Inferior parietal cortex (tissue), 1 donor: ENCODE data around the gene TRPM3.
A peak's percentile ranks its signal among the peaks of the same experiment; 100 is the strongest.

ENCODE experiments used
- DNase-seq: peaks from one replicate; pipeline ENCODE4 v3.0.0-alpha.2; 2016; ENCODE audit errors: extremely low spot score

The TRPM3 gene

GRCh38 chr9:70610287-70610644 lies 511.2 kb downstream of the TRPM3 start:
- no peak for DNase-seq

DNA sequence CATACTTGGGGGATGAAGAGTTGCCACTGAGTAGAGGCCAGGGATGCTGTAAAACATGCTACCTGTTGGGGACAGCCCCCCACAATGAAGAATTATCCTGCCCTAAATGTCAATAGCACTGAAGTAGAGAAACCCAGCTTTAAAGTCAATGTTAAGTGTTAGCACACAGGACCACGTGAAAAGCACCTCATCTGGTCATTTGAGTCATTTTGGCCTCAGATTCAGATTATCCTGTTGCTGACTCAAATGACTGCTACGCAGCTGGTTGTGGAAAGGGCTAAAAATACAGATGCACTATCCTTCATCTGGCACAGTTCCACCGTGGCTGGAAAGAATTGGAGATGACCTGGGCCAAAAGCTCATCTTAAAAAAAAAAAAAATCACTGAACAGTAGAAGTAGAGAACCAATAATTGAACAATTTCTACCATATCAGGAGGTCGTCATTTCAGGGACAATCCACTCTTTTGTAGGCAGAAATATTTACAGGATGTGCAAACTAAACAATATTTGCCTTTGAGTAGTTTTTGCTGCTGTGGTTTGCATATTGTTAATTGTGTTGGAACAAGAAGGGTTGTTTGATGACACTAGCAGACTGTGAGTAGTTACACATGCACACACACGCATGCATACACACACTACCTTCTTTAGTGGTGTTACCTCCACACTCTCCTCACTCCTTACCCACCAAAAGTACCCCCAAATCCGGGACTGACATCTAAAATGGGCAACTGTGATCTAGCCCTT lies 511.7 kb downstream of the TRPM3 start:
- no peak for DNase-seq

GRCh38 chr9:70609011-70609410 lies 512.4 kb downstream of the TRPM3 start:
- DNase-seq = no peak

DNA sequence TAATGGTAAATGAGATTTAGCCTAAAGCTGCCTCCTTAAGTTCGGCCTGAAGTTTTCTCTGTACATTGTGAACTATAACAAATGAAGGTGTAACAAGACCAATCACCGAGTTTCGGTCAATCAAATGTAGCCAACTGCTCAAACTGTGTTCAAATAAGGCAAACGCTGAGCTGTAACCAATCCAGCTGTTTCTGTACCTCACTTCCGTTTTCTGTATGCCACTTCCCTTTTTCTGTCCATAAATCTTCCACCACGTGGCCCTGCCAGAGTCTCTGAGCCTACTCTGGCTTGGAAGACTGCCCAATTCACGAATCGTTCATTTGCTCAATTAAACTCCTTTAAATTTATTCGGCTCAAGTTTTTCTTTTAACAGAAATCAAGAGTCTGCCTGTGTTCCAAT lies 513.5 kb downstream of the TRPM3 start:
- no peak for DNase-seq

DNA sequence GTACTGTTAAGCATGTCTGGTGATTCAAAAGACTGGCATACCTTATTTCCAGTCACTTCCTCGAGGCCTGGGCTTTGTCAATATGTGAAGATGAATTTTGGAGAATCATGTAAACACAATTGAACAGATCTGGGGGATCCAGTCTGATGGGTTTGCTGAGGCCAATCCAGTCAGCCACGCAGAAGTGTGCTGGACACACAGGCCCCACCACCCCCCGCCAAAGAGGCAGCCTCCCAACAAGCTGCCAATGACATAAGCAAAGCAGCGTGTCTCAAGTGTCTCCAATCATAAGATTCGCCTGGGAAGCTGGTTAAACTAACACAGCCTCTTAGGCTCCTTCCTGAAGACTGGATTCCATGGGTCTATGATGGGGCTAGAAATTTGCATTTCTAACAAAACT lies 514.1 kb downstream of the TRPM3 start:
- no peak for DNase-seq

DNA sequence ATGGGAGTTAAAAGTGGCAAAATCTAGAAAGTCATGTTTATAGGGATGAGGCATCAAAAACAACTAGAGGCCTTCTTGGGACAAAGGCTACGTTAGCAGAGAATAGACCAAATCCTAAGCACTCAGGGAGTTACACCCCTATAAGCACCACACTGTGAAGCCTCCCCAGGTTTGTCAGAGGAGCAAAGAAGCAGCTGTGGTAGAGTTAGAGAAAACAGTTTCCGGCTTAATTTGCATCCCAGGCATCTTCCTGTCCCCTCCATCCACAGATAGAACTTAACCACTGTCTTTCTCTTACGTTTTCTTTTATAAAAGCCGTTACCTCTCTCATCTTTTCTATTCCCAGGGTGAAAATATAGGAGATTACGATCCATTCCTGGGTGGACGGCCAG lies 518.4 kb downstream of the TRPM3 start:
- DNase-seq = no peak

DNA sequence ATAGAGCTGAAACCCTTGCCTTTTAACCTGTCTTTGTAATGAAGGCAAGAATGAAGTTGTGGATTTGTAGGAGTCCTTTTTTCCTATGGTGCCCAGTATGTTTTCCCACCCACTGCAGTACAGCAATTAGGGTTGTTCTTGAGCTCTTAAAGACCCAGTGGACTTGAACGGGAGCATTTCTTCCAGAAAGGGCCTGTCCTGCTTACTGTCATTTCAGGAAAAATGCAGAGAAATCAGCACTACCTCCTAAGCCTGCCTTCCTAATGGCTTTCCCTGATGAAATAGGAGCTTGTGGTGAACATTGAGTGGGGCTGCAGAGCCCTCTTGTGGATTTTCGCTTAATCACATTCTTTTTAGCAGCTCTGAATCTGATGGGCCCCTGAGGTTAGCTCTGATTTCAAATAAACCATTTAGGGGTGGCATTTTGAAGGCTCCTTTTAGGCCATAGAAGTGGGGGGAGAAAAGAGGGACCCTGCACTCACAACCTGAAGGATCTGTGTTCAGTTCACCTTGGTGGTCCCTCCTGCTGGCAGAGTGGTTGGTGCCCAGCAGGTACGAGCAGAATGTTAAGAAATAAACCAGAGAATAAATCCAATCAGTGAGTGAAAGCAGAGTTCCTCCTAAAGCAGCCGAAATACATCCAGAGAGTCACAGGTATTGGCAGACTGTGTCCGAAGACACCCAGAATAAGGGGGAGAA lies 519.0 kb downstream of the TRPM3 start:
- DNase-seq = peak; percentile 92

DNA sequence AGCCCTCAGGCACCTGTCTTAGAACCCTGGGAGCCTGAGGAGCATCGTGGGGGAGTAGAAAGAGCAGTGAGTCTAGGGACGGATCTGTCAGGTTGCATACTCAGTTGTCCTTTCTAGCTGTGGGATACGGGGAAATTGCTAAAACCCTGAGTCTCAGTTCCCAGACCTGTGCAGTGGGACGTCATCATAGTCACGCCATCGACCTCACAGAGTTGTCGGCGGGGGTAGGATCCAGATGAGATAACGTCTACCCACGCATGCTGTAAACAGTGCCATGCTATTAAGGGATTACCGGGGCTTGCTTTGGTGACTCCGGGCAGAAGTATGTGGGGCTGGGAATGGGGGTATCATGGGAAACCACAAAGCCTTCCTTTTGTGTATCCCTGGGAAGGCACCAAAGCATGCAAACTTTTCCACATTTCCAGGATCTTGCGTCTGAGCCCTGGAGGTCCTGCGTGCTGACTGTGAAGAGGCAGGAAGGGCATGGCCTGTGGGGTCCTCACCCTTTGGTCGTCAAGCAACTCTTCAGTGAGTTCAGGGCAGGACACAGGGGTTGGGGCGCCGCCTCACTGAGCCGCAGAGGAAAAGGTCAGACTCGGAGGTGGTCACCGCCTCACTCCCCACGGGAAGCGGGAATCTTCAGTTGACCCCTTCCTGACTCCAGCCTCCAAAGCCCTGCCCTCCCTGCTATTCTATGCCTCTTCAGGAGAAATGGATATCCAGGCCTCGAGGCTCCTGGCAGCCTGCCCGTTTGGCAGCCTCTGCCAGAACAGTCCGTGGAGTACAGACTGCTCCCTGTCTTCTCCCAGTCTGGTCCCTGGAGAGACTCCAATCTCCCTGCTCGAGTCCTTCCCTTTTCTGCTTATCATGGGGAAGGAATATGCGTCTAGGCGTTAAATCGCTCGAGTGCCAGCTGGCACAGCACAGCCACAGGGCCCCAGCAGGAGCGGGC lies 520.1 kb downstream of the TRPM3 start:
- peak; percentile 85 for DNase-seq

- DNase-seq = no peak
Observed at GRCh38 chr9:70600506-70600905, 520.9 kb downstream of the TRPM3 start.

- DNase-seq = no peak
Observed at GRCh38 chr9:70597886-70598285, 523.5 kb downstream of the TRPM3 start.

DNA sequence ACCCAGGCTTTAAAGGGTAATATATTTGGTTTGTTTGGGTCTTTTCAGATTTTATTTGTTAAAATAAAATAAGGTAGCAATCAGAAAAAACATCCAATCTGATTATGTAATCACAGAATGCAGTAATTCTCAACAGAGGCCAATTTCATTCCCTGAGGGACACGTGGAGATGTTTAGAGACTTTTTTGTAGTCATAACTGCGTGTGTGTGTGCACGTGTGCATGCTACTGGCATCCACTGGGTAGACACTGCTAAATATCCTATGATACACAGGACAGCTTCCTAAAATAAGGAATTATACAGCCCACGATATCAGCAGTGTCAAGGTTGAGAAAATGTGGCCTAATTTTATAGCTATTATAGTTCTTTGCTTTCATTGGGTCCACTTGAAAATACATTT lies 526.2 kb downstream of the TRPM3 start:
- no peak for DNase-seq

GRCh38 chr9:70594386-70594944 lies 527.0 kb downstream of the TRPM3 start:
- DNase-seq = no peak

DNA sequence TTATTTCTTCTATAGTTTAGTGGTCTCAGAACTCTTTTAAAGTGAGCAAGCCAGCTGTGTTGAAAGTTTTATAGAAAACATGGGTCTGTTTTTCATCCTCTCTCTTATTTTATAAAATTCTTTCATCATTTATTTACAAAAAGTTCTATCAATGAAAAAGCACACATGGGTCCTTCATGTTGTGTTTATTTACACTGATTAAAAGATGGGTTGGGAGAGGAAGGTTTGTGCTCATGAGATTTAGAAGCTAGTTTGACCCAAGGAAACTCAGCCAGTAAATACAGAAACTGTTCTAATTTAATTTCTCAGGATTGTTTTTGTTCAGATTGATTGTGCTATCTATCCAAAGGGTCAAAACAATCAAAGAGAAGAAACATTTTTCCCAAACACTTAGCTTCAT lies 528.2 kb downstream of the TRPM3 start:
- DNase-seq = no peak

DNA sequence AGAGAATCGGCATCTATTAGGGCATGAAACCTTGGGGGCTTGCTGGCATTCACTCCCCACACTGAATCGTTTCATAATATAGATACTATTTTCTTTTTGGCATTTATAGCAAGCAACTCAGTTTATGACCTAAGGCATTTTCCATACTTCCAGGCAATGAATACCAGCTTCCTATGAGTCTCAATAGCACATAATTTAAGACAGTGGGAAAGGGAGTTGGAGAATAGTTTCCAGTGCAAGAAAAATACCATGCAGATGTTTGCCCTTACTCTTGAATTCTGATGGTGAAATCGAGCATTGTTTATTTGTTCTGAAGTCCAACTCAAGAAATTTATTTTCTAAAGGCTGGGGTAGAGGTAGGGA lies 531.1 kb downstream of the TRPM3 start:
- no peak for DNase-seq

DNA sequence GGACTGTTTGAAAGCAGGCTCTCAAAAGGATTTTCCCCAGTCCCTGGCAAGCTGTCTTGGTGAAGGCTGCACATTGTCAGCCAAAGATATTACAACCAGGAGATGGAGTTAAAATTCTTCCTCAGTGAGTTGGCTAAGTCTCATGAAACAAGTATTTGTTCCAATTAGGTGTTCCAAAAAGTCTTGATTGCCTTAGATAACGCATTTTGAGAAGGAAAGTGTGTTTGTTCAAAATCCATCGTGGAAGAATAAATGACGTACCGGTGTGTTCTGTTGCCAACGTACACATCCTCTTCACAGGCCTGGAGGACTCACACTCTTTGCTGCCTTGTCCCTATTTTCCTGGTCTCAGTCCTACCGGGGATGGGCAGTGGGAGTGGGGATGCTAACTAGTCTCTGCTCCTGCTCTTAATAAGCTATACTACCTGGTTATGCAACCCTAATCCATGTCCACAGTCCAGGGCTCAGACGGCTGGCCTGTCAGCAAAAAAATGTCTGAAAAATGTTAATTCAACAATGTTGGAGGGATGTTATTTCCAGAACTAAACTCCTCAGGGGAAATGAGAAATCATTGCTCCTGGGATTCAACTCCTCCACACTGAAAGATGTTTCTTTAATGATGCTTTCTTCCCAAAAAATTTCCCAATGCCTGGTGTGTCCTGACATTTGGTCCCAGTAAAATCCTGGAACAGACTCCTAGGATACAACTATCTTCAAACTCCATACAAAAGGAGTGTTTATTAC lies 531.7 kb downstream of the TRPM3 start:
- no peak for DNase-seq

GRCh38 chr9:70588999-70589398 lies 532.4 kb downstream of the TRPM3 start:
- no peak for DNase-seq

DNA sequence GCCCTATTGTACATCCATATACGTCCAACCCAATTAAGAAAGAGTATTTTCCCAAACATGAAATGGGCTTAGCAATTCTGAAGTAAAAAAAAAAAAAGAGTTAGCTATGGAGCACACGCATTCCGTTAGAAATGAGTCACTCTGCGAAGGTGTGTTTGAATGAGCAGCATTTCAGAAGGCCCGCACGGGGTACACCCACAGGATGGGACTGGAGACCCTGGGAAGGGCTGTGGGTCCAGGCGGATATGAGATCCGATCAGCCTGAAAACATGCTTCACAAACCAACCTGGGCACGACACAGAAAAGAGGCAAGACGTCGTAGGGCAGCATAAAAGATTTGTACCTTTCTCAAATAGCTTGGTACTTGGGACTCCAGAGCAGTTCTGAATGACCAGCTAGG lies 533.0 kb downstream of the TRPM3 start:
- no peak for DNase-seq

GRCh38 chr9:70587201-70587600 lies 534.2 kb downstream of the TRPM3 start:
- DNase-seq = peak; percentile 42

- DNase-seq = no peak
Observed at GRCh38 chr9:70586476-70586875, 534.9 kb downstream of the TRPM3 start.

DNA sequence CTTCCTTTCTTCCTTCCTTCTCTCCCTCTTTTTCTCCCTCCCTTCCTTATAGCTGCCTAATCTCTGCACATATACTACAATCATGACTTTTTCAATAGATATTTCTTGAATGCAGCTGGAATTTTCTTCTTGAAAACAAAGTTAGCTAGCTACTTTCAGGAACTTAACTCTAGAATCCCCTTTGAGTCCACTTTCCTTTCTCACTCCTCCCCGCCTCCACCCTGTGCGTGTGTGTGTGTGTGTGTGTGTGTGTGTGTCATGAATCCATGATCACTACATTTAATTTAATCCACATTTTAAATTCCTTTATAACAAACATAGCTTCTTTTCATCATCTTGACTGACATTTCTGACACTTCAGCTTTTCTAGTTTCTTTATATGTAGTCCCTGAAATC lies 539.5 kb downstream of the TRPM3 start:
- DNase-seq = no peak

DNA sequence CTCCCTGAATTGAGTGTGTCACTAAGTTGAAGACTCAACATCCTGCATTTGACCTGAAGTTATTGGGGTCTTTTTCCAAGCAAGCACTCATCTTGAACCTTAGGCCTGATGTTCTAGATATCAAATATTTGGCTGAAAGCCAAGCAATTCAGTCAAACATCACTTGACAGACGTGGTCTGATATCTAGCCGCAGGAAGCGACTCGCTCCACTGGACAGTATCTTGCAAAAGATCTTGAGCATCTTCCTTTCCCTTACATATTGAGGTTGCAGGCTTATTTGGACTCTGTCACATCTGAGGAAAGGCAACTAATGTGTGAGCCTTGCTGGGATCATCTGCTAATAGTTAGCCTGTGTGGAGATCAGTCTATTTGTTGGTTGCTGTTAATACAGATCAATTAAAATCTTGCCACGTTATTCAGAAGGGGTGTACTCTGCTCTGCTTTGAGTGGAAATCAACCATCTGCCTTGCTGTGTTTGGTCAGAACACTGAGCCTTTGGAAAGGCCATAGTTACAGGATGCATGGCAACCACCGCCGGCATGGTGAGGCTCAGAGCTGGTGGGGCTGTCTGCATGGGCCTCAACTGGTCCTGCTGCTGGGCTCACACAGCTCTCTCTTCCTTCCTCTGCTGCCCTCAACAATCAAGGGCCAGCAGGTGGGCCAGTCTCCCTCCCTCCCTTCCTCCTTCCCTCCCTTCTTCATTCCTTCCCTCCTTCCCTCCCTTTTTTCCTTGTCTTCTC lies 540.0 kb downstream of the TRPM3 start:
- DNase-seq = no peak
